GM21717 (cell line): ENCODE results near the gene NSMCE3.
"Not testable (repeated sequence)": the region's sequence is repeated elsewhere in the genome, so short reads cannot be mapped to it uniquely, and the experiment has no call there.

Source experiments
- ATAC-seq: cut with Tn5 transposase; IDR thresholded peaks from one replicate; pipeline ENCODE4 v1.9.1; 2021; ENCODE audit warnings: mild to moderate bottlenecking, moderate library complexity; ENCODE audit not compliant: unreplicated experiment

NSMCE3 gene

DNA sequence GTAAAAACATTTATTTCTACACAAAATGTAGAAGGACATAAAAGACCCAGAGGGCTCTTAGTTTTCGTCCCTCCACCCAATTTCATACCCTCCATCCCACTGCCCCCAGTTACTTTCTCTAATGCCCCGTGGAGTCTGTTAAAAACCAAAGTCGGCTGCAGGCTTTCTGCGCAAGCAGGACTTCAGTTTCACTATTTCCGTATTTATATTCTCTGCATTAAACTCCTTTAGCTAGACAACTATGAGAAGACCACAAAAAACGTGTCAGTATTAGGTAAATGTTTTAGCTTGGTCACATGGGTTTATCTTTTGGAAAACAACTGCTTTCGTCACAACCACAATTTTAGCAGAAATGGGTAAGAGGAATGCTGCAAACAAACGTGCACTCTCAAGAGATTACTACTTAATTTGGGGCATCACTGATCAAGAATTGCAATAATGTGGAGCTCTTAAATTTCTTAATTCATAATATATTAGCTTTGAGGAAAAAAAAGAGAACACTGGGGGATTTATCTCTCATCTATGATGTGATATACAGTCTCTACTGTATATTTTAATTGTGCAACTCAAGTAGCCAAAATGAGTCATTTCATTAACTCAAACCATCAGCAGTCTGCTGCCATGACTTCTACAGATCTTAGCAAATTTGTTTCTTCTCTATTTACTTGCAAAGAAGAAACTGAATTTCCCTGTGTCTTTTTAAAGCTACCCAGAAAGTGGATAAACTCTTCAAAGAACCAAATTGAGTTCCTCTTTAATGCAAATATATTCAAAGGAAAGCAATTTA lies 740 bp upstream of the NSMCE3 start:
- ATAC-seq, result peak; percentile 27

DNA sequence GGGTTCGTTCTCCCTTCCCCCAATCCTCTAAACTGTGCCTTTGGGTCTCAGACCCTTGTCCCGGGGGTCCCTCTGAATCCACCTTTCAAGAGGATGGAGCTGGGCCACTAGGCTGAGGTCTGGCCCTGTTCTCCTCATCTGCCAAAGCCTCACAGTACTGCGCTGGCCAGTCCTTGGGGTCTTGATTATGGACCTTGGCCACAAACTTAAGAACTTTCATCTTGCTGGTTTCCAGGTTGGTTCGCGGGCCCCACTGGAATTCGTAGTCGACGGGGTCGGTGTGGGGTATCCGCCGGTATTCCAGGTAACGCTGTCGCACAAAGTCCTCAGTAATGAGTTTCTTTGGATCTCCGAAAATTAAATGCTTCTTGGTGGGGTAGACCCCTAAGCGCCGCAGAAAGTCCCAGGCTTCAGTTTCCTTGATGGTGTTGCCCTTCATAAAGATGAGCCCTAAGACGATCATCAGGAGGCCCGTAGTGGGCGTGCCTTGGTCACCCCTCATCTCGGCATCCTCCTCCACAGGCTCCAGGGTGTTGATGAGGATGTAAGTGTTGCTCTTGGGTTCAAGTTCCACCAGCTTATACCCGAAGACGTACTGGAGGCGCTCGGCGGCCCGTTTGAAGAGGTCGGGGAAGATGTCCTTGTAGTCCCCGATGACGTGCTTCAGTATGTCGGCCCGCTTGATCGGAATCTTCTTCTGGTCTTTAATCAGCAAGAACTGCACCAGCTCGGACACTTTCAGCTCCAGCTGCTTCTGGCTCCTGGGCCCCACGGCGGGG lies 727 bp downstream of the NSMCE3 start:
- ATAC-seq, result peak; percentile 25

DNA sequence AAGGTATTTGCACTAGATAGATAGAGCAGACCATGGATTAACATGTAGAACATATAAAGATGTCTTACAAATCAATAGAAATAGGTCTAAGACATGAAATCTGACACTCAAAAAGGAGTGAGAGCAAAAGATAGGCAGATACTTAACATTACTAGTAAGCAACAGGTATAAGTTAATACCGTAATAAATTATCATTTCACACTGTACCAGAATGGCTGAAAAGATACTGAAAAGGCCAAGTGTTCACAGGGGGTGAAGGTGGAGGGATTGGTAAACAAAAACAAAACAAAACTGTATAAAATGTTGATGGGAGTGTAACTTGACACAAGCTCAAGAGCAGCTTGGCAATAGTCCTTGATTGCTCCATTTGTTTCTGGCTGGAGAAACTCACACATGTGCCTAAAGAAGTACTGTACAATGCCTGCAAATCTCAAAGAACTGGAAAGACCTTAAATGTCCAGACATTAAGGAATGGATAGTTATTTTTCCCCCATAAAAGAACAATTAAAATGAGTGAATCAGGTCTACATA lies 3.5 kb downstream of the NSMCE3 start:
- ATAC-seq, result no peak

DNA sequence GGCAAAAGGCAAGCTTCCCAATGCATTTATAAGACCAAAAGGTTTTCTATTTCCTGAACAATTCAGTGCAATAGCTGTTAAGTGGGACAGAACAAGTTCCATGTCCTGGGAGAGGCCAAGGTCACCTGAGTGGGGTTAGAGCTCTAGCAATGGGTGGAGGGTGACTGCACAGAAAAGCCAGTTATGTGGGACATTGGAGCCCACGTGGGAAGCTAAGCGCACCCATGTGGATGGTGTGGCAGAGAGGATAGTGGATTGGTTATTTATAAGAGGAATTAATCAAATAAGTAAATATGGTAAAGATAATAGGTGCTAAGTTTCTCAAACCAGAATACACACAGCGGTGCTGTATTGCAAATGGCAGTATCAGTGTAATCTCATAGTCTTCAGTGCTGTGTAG lies 6.3 kb downstream of the NSMCE3 start:
- ATAC-seq, result no peak

DNA sequence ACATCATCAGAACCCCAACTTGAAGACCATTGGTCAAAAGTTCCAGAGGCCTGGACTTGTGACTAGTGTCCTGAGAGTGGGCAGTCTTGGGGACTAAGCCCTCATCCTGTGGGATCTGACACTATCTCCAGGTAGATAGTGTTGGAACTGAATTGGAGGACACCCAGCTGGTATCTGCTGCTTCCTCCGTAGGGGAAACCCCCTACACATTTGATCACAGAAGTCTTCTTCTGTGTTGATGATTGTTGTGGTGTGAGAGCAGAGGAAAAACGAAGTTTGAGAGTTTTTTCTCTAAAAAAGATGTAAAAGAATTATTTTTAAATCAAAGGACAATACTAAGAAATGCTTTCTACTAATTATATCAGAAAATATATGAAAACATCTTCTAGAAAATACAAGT lies 6.9 kb downstream of the NSMCE3 start:
- no peak for ATAC-seq

DNA sequence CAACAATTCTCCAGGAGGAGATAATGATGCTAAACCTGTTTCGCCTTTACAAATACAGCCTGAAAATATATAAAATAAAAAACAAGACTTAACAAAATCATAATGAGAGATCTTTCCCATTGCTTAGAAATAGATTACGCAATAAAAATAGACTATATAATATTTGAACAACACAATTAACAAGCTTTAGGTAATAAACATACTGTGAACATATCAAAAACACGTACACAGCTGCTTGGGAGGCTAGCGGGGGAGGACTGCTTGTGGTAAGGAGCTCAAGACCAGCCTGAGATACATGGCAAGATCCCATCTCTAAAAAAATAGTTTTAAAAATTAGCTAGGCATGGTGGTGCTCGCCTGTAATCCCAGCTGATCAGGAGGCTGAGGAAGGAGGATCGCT lies 8.7 kb downstream of the NSMCE3 start:
- no peak for ATAC-seq

DNA sequence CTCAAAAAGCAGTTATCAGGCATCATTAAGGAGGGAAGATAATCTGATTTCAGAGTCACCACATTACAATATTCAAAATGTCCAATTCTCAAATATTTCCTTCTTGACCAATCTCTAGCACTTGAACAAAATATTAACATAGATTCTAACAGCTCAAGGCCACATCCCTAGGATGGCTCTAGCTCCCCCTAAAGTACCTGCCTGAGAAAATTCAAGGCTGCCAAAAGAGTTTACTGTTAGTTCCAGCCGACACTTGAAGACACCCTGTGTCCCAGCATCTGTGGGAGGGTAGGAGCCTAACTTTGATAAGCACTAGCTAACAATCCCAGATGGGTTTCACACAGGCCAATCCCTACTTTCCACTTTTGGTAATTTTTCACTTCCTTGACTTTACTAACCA lies 10.4 kb downstream of the NSMCE3 start:
- ATAC-seq, result no peak

DNA sequence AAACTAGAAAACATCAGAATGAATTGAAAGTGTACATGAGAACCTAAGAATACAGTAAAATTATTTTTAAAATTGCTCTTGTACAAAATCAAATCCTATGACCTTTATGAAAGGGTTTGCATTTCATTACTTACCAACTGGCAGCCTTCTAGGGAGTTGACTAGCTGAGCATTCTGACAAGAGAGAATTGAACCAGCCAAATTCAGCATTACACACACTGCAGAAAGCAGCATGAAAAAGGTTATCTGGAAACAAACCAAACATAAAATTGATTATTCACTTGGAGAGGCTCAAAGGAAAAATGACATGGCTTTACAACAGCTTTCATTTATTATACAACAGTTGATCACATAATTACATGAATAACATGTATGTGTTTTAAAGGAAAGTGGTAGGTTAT lies 17.4 kb downstream of the NSMCE3 start:
- no peak for ATAC-seq

DNA sequence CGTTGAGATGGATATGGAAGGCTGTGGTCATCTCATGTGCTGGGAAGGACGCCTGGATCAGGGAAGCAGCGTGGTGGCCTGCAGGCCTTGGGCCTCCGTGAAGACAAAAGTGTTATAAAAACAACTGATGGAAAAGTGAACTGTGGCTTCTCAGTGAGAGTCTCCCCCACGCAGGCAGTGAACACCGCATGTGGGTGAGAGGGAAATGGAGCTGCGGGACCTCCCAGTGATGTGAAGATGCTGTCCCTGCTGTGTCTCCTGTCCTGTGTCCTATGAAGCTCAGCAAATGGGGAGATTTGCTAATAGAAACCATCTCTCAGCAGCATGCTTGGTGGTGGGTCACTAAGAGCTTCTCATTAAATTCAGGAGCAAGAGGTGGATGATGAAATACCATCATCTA lies 25.1 kb downstream of the NSMCE3 start:
- ATAC-seq, result no peak

DNA sequence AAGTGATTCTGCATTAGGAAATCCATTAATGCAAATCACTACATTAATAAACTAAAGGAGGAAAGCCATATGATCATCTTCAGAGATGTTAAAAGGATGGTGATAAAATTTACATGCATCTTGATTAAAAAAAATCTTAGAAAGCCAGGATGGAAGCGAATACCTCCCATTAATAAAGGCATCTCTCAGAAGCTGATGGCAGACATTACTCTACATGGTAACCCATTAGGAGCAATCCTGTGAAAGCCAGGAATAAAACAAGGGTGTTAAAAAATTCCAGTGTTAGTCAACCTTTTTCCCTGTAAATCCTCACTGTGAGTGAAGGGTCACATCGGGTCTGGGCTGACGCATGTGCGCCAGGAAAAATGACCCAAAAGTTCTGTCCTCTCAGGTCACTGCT lies 25.5 kb downstream of the NSMCE3 start:
- ATAC-seq, result no peak

DNA sequence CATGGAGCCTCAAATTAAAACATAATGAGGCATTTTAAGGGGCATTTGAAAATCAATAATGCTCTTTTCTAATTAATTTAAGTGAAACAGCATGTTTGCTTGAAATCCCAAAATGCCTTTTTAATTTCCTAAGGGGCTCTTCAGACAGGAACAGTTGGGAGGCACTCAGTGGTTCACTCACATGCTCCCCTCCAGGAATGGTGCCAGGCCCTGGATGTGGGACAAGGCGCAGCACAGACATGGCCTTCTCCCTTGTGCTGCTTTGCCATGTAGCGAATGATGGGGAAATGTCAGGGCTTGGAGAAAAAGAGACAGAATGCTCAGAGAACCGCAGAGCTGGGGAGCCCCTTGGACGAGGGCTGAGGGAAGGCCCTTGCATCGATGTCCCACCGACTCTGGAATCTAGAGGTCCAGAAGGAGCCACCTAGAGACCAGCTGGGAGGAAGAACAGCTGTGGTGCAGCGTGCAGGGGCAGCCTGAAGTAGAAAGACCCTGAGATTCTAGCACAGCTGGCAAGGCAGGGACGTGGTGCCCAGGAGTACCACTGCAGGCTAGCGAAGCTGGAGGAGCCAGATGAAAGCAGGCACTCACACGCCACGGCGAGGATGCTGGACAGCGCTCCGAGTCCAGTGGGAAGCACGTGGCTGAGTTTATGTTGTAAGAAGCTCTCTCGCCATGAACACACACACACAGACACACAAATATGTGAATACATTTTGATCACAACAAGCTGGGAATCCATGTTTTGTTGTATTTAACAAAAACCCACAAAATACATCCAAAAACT lies 27.0 kb downstream of the NSMCE3 start:
- ATAC-seq, result no peak

DNA sequence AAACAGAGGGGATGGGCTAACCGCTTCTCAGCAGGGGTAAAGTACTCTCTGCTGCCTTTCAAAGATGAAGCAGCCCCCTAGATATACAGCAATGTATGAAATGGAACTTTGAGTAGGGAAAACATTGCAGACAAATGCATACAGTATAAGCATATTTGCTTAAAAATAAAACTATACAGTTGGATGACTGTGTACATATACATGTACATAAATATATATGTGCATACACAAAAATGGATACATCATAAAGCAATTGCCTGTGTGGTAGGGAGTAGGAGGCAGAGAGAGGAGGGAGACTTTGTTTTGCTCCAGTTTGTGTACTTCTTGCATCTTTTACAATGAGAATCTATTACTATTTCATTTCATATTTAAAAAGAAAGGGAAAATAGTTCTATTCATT lies 28.4 kb downstream of the NSMCE3 start:
- ATAC-seq, result no peak

DNA sequence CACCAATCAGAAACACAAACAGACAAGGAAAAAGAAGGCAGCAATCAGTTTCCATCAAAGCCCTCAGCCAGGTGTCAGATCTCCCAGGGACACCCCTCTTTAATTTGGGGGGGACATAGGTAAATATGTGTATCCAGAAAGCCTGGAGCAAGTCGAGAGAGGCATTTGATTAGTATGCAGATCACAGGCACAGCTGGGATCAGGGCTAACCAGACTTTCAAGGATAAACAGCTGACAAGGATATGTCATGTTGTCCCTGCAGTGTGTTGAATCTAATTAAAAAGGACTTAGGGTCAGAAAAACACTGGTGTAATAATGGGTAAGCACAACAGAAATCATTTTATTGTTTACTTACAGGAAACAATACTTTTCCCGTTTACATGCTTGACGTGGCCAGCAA lies 30.2 kb downstream of the NSMCE3 start:
- no peak for ATAC-seq

DNA sequence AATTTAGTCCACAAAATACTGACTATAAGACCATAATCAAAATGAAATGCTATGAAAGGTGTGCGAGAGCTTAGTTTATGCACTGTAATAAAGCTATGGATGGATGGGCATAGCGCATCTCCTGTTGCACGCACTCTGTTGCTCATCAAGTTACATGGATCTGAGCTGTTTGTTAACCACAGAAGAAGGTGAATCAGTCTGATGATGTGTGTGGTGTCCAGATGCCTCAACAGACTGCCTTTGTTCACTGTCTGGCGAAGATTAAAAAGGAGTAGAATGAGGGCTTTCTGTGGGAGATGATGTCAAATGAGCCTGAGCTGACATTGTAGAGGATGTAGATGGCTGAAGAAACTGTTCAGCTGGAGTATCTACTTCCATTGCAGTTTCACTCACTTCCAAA lies 36.1 kb downstream of the NSMCE3 start:
- no peak for ATAC-seq

DNA sequence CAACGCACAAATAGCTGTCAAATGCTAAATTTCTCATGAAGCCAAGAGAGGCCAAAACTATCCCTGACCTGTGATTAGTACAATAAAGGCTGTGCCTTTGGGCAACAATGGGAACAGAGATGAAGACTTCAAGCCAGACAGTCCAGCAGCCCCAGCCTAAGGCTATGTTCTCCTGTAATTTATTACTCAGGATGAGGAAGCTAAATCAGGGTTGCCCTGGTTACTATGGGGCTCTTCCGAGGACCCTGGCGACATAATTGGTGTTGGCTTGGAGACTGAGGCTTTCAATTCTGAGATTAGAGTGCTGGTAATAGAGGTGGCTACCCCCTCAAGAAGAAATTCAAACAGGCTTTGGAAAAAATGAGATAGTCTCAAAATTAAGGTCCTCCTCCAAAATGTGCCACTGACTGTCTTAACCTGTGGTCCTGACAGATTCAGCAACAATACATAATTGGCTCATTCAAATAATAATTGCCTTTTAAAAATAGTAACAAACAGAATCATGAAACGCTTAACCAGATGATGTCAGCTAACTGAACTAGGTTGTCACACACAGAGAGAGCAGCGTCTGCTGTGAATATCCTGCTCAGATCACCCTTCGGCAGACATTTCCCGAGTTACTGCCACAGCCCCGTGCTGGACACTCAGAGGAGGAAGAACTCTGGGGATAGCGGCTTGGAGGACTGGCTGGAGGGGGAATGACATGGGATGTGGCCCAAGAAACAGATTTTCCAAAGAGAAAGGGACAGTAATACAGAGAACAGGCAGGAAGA lies 43.0 kb downstream of the NSMCE3 start:
- ATAC-seq, result no peak

DNA sequence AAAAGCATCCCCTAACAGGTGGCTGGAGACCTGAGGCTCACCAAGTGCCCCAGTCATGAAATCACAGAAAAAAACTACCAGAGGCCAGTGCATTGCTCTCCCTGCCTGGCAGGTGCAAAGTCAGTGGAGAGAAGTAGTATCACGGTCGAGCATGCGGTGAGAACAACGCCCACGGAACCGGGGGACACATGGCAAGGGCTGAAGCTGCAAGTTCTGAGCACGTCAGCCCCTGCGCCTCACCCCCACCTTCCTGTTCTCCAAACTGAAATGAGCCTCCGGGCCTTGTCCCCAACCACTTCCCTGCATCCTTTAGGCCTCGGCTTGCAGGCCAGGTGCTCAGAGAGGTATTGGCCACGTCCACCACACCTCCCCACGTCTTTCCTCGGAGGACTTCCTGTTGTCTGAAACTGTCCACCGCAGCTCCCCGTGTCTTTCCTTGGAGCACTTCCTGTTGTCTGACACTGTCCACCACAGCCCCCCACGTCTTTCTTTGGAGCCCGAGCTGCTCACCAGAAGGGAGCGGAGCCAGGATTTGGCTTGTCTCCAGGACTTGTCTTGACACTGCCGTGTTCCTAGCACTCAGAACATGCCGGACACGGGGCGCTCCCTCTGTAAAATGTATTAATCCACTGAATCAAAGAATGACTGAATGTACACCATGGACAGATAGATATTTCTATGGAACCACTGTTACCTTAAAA lies 43.9 kb downstream of the NSMCE3 start:
- ATAC-seq, result no peak

DNA sequence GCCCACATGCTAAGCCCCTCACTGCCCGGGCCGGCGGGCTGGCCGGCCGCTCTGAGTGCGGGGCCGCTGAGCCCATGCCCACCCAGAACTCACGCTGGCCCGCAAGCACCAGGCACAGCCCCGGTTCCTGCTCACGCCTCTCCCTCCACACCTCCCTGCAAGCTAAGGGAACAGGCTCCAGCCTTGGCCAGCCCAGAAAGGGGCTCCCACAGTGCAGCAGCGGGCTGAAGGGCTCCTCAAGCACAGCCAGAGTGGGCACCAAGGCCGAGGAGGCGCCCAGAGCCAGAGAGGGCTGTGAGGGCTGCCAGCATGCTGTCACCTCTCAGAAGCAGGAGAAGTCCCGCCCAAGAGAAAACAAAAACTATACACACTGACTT lies 44.6 kb downstream of the NSMCE3 start:
- ATAC-seq, result not testable (repeated sequence)

DNA sequence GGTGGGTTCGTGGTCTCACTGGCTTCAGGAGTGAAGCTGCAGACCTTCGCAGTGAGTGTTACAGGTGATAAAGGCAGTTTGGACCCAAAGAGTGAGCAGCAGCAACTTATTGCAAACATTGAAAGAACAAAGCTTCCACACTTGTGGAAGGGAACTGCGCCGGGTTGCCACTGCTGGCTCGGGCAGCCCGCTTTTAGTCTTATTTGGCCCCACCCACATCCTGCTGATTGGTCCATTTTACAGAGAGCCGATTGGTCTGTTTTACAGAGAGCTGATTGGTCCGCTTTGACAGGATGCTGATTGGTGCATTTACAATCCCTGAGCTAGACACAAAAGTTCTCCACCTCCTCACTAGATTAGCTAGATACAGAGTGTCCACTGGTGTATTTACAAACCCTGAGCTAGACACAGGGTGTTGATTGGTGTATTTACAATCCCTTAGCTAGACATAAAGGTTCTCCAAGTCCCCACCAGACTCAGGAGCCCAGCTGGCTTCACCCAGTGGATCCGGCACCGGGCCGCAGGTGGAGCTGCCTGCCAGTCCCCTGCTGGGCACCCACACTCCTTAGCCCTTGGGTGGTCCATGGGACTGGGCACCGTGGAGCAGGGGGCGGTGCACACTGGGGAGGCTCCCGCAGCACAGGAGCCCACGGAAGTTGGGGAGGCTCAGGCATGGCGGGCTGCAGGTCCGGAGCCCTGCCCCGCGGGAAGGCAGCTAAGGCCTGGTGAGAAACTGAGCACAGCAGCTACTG lies 45.2 kb downstream of the NSMCE3 start:
- ATAC-seq, result not testable (repeated sequence)

DNA sequence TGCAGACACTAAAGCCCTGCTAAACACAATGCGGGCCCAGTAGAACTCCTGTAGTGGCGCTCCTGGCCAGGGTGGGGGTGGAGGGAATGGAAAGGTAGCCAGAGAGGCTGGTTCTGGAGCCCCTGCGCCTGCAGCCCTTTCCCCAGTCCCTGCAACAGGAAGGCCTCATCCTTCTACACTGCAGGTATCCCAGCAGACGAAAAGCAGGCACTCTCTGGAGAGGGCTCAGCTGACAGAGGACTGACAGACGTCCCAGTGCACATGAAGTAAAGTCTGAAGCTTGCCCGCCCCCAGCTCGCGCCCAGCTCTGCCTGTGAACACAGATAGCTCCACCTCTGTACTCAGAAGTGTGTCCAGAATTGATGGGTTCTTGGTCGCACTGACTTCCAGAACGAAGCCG lies 46.0 kb downstream of the NSMCE3 start:
- ATAC-seq, result no peak
